ENCODE data around the gene RYR2. TPM values are rescaled to one million over a fixed set of nuclear protein-coding genes. Genes with fewer than 3 reads are reported as not detected.

Gene RYR2
- total RNA-seq, 6 experiments from 2014 or later = 0.02 to 0.43 (median 0.16) TPM

GRCh38 chr1:237431448-237431847 lies 389.5 kb downstream of the RYR2 start:
- intact Hi-C loops (cut with DNase I) = no loop called here
- no peaks in the 10 kb centered on the region for H3K36me3 ChIP-seq
- H3K4me1 ChIP-seq = no peaks in the 10 kb centered on the region
- no peaks in the 10 kb centered on the region for H3K27me3 ChIP-seq
- H3K27ac ChIP-seq = no peak overlapping the region
- no peak for TF ChIP-seq CTCF (IDR thresholded peaks at IDR 0.05)
- TF ChIP-seq POLR2A (IDR thresholded peaks at IDR 0.05) = no peak
- ATAC-seq (no peak), DNase-seq (no peak)
- no peak overlapping the region for H3K4me3 ChIP-seq
- no peaks in the 10 kb centered on the region for H3K9me3 ChIP-seq

- Histone ChIP-seq H3K27me3 (no peaks in the 10 kb centered on the region), H3K27ac (no peak overlapping the region), H3K36me3 (no peaks in the 10 kb centered on the region), H3K4me1 (no peaks in the 10 kb centered on the region), H3K4me3 (no peak overlapping the region), H3K9me3 (no peaks in the 10 kb centered on the region)
- TF ChIP-seq CTCF (IDR thresholded peaks at IDR 0.05) = no peak
- 32% methylated on average over 2 of the region's 2 CpGs for WGBS (ENCODE audit: insufficient coverage, low coverage, low lambda C conversion rate, missing lambda C conversion rate)
- intact Hi-C loops (cut with DNase I) = no loop called here
- DNase-seq (no peak), ATAC-seq (no peak)
These were observed 398.4 kb downstream of the RYR2 start for GRCh38 chr1:237440346-237440745.

GRCh38 chr1:237444120-237444790 lies 402.3 kb downstream of the RYR2 start:
- Histone ChIP-seq H3K27me3 (peaks cover 0 to 3% of the 10 kb centered on the region in 2 donors), H3K9me3 (no peaks in the 10 kb centered on the region), H3K27ac (no peak overlapping the region), H3K4me1 (no peaks in the 10 kb centered on the region), H3K36me3 (no peaks in the 10 kb centered on the region), H3K4me3 (no peak overlapping the region)
- no peak for DNase-seq
- intact Hi-C loops (cut with DNase I) = no loop called here
- 40% methylated on average over 3 of the region's 3 CpGs for WGBS (ENCODE audit: insufficient coverage, low coverage, low lambda C conversion rate, missing lambda C conversion rate)
- no peak for TF ChIP-seq POLR2A (IDR thresholded peaks at IDR 0.05)
- no peak for TF ChIP-seq CTCF (IDR thresholded peaks at IDR 0.05)
- ATAC-seq = no peak

- no peak for DNase-seq
- intact Hi-C loops (cut with DNase I) = no loop called here
These were observed 406.1 kb downstream of the RYR2 start for GRCh38 chr1:237448042-237448441.

More at GRCh38 chr1:237448042-237448441, 406.1 kb downstream of the RYR2 start:
- no peaks in the 10 kb centered on the region for H3K36me3 ChIP-seq
- 52% methylated on average over 7 of the region's 7 CpGs for WGBS (ENCODE audit: insufficient coverage, low coverage, low lambda C conversion rate, missing lambda C conversion rate)
- H3K4me1 ChIP-seq = no peaks in the 10 kb centered on the region
- ATAC-seq = no peak
- no peak overlapping the region for H3K27ac ChIP-seq
- H3K9me3 ChIP-seq = no peaks in the 10 kb centered on the region
- peaks cover 0 to 3% of the 10 kb centered on the region in 2 donors for H3K27me3 ChIP-seq
- no peak overlapping the region for H3K4me3 ChIP-seq
- no peak for TF ChIP-seq CTCF (IDR thresholded peaks at IDR 0.05)
